ENCODE measurements around the gene METTL17. TPM values are rescaled to one million over a fixed set of nuclear protein-coding genes. Genes with fewer than 3 reads are reported as not detected.

The METTL17 gene
- total RNA-seq, 1 experiment from 2014 or later = 47.1 TPM

GRCh38 chr14:21018286-21018685, 28.5 kb downstream of the METTL17 start:
- in situ Hi-C loops (cut with HindIII; ENCODE audit: low pct_unique_long_range_greater_than_20kb, low sequenced_read_pairs) = no loop called here
- no peak for DNase-seq (ENCODE audit: low read depth, low spot score)

DNA sequence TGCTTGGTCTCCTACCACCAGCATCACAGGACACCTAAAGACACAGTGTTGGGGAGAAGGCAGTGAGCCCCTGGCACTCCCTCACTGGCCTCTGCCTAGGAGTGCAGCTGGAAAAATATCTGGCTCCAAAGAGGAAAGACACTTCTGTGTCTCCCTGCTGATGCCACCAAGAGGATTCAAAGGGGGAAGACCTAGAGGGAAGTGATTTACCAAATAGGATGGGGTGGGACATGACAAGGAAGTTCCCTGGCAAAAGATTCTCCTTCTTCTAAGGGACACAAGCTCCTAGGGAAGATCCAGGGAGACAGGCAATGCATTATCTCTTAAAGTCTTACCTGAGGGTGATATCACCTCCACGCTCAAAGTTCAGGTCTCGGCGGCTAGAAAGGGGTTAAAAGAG, 29.0 kb downstream of the METTL17 start:
- in situ Hi-C loops (cut with HindIII; ENCODE audit: low pct_unique_long_range_greater_than_20kb, low sequenced_read_pairs) = no loop called here
- DNase-seq (ENCODE audit: low read depth, low spot score) = no peak

DNA sequence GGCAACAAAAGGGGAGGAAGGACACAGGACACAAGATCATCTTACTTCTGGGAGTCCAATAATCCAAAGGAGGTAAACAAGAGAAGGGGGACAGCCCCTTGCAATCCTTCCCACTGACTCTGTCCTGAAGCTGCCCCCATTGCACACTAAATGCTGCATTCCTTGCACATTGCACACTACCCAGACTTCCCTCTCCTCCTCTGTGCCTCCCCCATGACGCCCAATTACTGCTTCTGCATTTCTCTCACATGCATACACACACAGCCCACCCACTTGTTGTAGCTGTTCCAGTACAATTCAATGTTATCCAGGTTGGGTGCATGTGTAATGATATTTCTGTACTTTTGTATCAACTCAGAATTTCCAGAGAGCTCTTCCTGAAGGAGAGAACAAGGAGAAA, 29.6 kb downstream of the METTL17 start:
- DNase-seq (ENCODE audit: low read depth, low spot score) = no peak
- in situ Hi-C loops (cut with HindIII; ENCODE audit: low pct_unique_long_range_greater_than_20kb, low sequenced_read_pairs) = no loop called here

- DNase-seq (ENCODE audit: low read depth, low spot score) = no peak
- in situ Hi-C loops (cut with HindIII; ENCODE audit: low pct_unique_long_range_greater_than_20kb, low sequenced_read_pairs) = no loop called here
Measured at GRCh38 chr14:21020977-21021545, 31.3 kb downstream of the METTL17 start.

DNA sequence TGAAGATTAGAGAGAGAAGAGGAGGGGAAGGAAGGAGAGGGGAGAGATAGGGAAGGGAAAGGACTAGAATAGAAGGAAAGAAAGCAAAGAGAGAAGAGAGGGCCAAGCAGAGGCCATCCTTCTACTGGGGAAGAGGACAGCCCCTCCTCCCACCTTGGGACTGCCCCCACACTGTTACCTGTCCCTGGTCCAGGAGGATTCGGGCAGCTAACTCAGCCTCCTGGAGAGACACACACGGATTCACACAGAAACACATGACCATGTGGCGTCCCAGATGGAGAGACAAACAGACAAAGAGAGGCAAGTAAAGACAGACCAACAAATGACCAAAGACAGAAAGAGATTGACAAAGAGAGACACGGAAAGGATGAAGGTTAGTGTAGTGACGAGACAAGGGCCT, 32.9 kb downstream of the METTL17 start:
- DNase-seq (ENCODE audit: low read depth, low spot score) = no peak
- in situ Hi-C loops (cut with HindIII; ENCODE audit: low pct_unique_long_range_greater_than_20kb, low sequenced_read_pairs) = no loop called here

- in situ Hi-C loops (cut with HindIII; ENCODE audit: low pct_unique_long_range_greater_than_20kb, low sequenced_read_pairs) = no loop called here
Measured at GRCh38 chr14:21023174-21023573, 33.4 kb downstream of the METTL17 start.

GRCh38 chr14:21023817-21024584, 34.2 kb downstream of the METTL17 start:
- no peak for DNase-seq (ENCODE audit: low read depth, low spot score)
- in situ Hi-C loops (cut with HindIII; ENCODE audit: low pct_unique_long_range_greater_than_20kb, low sequenced_read_pairs) = no loop called here

More at GRCh38 chr14:21023174-21023573, 33.4 kb downstream of the METTL17 start:
- DNase-seq (ENCODE audit: low read depth, low spot score) = no peak

DNA sequence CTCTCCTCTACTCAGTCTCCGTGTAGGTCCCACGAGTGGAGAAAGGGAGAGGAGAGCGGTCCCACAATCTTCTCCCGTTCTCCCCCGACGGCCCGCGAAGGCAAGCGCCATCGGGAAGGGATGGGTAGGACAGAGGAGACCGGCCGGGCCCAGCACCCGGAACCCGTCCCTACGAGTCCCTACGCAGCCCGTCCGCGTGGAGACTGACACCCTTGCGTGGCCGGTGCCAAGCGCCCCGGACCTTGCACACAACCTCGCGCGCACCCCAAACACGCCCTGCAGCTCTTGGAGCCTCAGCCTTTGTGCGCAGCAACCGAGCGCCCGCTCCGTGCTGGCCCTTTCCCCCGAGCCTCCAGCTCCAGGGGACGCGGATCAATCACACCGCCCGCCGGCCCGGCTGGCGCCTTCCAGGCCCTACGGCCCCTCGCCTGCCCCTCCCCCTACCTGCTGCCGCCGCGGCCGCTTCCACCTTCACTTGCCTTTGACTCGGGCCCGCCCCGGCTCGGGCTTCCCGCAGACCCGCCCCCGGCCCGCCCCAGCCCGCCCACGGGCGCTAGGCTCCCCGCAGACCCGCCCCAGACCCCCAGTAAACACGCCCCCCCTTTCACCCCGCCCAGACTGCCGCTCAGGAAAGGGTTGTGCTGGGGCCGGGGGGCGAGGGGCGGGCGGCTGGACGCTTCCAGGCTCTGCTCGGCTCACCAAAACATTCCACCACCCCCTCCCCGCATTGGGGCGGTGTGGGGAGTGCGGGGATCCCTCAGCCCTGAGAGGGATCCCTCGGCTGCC, 35.0 kb downstream of the METTL17 start, which contains the start of gene NDRG2:
NDRG2 (minus strand) TSS at position 477 of the 786 bp plus-strand sequence. CDS start 1,746 bp downstream, outside the sequence.
- in situ Hi-C loops (cut with HindIII; ENCODE audit: low pct_unique_long_range_greater_than_20kb, low sequenced_read_pairs) = no loop called here
- DNase-seq (ENCODE audit: low read depth, low spot score) = peak; percentile 42

- in situ Hi-C loops (cut with HindIII; ENCODE audit: low pct_unique_long_range_greater_than_20kb, low sequenced_read_pairs) = no loop called here
- DNase-seq (ENCODE audit: low read depth, low spot score) = no peak
Measured at GRCh38 chr14:21025371-21026273, 35.8 kb downstream of the METTL17 start.

GRCh38 chr14:21026274-21026987, 36.7 kb downstream of the METTL17 start:
- in situ Hi-C loops (cut with HindIII; ENCODE audit: low pct_unique_long_range_greater_than_20kb, low sequenced_read_pairs) = no loop called here

GRCh38 chr14:21026988-21027315, 37.2 kb downstream of the METTL17 start:
- no peak for DNase-seq (ENCODE audit: low read depth, low spot score)
- in situ Hi-C loops (cut with HindIII; ENCODE audit: low pct_unique_long_range_greater_than_20kb, low sequenced_read_pairs) = no loop called here

More at GRCh38 chr14:21026274-21026987, 36.7 kb downstream of the METTL17 start:
- no peak for DNase-seq (ENCODE audit: low read depth, low spot score)

DNA sequence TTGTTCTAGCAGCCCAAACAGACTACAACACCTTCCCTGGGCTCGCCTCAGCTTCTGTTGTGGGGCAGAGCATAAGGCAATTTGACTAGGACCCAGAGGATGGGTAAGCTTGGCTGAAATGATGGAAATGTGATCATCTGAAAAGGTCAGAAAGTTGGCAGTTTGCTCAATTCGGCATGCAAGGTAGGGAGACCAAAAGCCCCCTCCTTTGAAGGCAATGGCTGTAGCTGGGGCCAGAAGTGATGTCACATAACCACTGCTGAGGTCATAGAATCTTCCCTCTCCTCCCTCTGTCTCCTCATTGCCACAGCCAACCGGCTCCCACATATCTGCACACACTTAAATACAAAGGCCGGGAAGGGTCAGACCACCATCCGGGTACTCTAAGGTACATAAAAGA, 40.1 kb downstream of the METTL17 start, which contains the start of gene TPPP2:
TPPP2 (plus strand) TSS at position 301 of the 400 bp plus-strand sequence. CDS start 365 bp downstream, outside the sequence.
- no peak for DNase-seq (ENCODE audit: low read depth, low spot score)
- in situ Hi-C loops (cut with HindIII; ENCODE audit: low pct_unique_long_range_greater_than_20kb, low sequenced_read_pairs) = no loop called here

DNA sequence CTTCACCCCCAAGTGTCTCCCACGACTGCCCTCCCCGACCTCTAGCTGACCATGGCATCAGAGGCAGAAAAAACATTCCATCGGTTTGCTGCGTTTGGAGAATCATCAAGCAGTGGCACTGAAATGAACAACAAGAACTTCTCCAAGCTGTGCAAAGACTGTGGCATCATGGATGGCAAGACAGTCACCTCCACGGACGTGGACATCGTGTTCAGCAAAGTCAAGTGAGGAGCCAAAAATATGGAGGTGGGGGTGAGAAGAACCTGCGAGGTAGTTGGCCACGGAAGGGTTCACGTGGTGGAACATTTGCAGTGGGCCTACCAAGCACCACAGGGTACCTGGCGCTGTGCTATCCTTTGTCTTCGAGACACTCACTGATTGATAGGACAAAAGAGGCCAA, 40.8 kb downstream of the METTL17 start:
- DNase-seq (ENCODE audit: low read depth, low spot score) = no peak
- in situ Hi-C loops (cut with HindIII; ENCODE audit: low pct_unique_long_range_greater_than_20kb, low sequenced_read_pairs) = no loop called here

DNA sequence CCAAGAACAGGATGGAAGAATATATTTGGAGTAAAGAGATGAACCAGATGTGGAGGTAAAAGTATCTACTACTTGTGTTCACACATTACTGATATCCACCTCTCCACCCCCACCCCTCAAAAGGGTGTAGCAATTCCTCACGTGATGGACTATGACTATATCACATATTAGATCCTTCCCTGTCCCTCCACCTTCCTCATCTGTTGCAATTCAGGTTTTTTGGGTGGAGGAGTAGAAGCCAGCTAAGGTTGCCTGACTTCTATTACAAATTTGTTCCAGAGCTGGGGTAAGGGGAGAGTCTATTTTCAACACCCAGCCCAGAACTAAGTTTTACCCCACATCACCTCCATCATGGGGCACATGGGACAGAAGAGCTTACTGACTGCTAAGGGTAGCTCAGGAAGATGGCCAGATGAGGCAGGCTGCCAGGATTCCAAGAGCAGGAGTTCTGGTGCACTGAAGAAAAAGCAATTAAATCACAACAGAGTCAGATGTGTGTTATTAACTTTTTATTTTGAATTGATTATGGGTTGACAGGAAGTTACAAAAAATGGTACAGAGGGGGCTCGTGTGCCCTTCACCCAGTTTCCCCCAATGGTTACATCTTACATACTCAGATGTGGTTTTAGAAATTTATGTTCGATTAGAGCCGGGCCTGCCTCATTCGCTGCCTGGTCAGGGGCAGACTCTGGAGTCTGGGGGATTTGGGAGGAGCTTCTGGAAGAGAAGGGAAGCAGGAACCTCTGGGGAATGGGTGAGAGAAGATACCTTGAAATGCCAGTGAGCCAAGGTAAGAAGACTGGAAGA, 42.7 kb downstream of the METTL17 start:
- DNase-seq (ENCODE audit: low read depth, low spot score) = no peak
- in situ Hi-C loops (cut with HindIII; ENCODE audit: low pct_unique_long_range_greater_than_20kb, low sequenced_read_pairs) = no loop called here

DNA sequence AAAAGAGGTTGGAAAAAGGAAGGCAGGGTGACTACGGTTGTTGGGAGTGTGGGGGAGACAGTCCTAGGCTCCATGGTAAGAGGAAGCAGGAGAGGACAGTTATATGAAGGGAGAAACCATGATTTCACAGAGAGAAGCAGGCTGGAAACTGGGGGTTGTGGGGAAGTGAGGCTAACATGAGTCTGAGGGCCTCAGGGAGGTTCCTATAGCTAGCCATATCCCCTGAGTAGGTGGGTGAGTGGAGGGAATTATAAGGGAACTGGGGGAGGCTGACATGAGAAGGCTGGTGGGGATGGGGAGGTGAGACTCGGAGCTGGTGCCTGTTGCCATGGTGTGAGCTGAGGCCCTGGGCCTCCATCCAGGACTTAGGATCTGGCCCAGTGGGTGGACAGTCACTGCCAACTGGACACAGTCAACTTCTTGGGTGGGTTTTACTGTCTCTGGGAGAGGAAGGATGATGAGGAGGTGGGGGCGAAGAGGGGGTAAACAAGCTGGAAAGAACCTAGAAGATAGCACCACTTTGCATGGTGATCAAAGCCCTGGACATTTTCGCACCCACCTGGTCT, 43.4 kb downstream of the METTL17 start:
- in situ Hi-C loops (cut with HindIII; ENCODE audit: low pct_unique_long_range_greater_than_20kb, low sequenced_read_pairs) = no loop called here
- no peak for DNase-seq (ENCODE audit: low read depth, low spot score)

DNA sequence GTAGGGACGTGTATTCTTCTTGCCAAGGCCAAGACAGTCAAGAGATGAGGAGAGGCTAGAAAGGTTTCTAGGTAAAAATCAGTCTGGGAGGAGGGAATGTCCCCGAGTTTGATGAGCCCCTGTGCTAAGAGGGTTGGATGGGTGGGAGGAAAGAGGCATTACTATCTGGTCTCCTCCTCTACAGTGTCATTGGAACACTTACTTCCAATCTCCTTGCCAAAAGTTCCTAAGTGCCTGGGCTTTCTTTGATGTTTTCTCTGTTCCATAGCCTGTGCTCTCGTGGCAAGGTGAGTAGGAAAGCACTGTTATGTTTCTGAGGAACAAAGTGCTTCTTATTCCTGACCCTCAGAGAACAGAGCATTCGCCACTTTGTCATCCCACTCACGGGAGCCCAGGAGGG, 44.9 kb downstream of the METTL17 start, which contains the start of gene RNASE13:
RNASE13 (minus strand) TSS at position 101 of the 400 bp plus-strand sequence. CDS start 519 bp downstream, outside the sequence.
- DNase-seq (ENCODE audit: low read depth, low spot score) = no peak

More for the DNA sequence above, 44.9 kb downstream of the METTL17 start, which contains the start of gene RNASE13:
- in situ Hi-C loops (cut with HindIII; ENCODE audit: low pct_unique_long_range_greater_than_20kb, low sequenced_read_pairs) = no loop called here
